Measurements from ENCODE around the gene SMARCAL1.
"Not testable (repeated sequence)": the region's sequence is repeated elsewhere in the genome, so short reads cannot be mapped to it uniquely, and the experiment has no call there.

Gene SMARCAL1

DNA sequence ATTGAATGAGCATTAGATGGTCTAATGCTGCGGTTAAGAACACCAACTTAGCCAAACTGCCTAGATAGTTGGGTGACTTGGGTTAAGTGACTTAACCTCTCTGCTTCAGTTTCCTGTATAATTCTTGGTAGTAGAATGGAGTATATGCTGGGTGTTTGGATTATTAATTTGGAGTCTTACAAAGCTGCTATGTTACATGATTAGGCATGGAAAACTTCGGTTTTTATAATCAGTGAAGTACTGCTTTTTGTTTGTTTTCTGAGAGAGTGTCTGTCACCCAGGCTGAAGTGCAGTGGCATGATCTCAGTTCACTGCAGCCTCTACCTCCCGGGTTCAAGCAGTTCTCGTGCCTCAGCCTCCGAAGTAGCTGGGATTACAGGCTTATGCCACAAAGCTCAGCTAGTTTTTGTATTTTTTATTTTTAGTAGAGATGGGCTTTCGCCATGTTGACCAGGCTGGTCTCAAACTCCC is 90.9 kb downstream of the SMARCAL1 start:
- no peak for DNase-seq

DNA sequence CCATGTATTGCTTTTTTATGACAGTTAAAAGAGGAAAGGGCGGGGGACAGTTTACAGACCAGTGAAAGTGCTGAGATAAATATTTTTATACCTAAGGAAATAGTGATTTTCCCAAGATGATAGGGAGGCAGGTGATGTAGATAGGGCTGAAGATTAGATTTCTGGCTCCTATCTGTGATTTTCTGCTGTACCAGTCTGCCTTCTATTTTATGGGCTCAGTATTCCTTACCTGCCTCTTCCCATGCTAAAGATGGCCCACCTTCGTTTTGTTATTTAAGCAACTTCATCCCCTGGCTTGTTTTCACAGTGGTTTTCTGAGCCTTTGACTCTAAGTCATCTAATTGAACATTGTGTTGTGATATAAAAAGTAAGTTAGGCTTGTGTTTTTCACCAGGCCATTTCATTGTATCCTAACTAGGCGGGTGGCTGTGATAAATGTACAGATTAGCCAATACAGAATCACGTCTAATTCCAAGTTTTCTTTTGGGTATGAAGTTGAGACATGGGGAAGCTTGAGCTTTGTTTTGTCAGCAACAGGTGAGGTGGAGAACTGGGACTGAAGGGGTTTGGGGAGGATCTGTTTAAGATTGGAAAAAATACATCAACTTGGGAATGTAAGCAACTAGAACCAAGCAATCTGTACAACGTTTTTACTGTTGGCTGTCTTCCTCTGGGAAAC is 91.6 kb downstream of the SMARCAL1 start:
- DNase-seq = no peak

DNA sequence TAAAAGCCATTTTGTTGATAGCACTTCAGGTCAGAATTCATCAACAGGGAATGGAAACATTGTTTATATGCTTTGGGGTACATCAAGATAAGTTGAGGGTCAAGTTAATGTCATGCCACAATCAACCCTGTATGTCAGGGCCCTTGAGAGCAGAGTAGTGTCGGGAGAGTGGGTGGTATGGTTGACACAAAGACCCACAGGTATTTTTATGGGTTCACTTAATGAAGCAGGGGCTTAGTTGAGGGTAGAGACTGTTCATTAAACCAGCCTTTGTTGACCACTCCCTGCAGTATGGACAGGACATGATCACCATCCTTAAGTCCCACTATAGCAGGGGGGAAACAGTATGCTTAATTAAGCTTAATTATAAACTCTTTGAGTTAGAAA is 92.1 kb downstream of the SMARCAL1 start:
- DNase-seq = no peak

DNA sequence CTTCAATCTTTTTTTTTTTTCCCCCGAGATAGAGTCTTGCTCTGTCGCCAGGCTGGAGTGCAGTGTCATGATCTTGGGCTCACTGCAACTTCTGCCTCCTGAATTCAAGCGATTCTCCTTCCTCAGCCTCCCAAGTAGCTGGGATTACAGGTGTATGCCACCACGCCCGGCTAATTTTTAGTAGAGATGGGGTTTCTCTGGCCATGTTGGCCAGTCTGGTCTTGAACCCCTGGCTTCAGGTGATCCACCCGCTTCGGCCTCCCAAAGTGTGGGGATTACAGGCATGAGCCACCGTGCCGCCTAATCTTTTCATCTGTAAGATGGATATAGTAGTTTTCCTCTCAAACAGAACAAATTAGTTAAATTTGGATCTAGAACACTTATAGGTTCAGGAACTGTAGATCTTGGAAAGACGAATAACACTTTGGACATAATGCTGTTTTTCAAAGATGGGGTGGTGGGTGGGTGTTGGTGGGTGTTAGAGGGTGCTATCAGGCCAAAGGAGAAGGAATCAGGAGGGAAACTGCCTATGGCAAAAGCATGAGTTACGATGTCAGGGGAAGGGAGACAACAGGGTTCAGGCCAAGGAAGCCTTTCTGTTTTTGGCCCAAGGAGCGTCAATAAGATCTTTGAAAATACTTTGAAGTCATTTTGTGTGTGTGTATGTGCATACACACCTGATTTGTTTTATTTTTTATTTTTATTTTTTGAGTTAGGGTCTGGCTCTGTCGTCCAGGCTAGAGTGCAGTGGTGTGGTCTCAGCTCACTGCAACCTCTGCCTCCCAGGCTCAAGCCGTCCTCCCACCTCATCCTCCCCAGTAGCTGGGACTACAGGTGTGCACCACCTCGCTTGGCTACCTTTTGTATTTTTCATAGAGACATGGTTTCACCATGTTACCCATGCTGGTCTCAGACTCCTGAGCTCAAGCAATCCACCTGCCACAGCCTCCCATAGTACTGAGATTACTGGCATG is 93.1 kb downstream of the SMARCAL1 start:
- no peak for DNase-seq

DNA sequence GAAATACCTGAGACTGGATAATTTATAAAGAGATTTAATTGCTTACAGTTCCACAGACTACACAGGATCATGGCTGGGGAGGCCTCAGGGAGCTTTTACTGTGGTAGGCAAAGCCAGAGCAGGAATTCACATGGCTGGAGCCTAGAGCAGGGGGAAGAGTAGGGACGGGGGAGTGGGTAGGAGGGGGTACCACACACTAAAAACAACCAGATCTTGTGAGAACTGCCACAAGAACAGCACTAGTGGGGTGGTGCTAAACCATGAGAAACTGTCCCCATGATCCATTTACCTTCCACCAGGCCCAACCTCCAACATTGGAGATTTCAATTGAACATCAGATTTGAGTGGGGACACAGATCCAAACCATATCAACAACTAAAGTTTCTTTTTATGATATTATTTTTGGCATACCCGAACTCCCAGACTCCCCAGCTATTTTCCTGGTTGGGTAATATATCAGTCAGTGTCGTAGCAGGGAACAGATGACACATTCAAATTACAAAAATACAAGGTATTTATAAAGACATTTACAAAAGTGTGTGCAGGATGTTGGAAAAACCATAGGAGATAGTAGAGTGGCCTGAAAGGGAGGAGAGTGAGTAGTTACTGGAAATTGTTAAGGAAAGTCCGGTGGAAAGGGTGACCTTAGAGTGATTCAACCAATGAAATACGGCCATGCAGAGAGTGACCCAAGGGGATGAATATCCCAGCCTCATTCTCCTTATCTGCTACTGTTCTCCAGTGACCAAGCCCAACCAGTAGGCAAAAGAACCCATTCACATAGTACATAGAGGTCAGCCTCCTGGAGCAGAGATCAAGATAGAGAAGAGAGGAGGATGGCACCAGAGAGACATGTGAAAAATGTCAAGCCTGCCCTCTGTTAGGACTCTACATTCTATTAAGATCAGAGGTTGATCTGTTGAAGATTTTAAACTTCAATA is 95.2 kb downstream of the SMARCAL1 start:
- no peak for DNase-seq

DNA sequence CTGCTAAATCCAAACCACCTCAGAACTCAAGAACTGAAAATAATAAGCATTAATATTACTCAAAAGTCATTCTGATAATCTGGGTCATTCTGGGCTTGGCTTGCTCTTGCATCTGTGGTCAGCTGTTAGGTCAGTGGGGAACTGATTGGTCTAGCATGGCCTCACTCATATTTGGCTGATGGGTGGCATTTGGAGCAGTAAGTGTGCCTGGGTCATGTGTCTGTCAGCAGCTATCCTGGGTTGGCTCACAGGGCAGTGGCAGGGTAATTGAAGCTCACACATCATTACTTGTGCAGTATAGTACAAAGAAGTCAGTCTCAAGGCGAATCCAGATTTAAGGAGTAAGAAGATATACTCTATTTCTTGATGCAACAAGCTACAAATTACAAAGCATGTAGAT is 95.9 kb downstream of the SMARCAL1 start:
- DNase-seq = no peak

DNA sequence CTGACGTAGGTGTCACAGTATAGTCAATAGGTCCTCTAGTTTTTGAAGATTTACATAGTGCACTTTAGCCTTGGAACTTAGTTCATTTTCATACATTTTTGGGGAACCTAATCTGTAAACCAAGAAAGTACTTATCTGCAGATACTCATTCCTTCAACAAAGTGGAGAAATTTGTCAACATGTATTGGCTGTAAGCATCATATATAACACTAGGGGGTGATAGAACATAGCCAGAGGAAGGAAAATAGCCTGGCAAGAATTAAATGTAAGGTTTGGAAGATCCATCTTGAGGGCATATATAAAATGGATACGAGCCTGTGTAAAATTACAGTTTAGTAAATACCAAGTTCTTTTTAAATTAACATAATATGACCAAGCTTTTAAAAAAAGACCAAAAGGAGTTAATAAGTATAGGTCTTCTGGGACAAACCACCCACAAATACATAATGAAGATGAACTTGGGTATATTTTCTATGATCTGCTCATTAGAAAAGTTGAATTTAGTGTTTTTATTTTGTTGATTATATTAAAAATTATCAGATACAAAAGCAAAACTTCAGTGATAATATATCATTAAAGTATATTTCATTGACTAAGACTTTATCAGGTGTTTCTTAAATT is 104.6 kb downstream of the SMARCAL1 start:
- DNase-seq = peak; percentile 45

DNA sequence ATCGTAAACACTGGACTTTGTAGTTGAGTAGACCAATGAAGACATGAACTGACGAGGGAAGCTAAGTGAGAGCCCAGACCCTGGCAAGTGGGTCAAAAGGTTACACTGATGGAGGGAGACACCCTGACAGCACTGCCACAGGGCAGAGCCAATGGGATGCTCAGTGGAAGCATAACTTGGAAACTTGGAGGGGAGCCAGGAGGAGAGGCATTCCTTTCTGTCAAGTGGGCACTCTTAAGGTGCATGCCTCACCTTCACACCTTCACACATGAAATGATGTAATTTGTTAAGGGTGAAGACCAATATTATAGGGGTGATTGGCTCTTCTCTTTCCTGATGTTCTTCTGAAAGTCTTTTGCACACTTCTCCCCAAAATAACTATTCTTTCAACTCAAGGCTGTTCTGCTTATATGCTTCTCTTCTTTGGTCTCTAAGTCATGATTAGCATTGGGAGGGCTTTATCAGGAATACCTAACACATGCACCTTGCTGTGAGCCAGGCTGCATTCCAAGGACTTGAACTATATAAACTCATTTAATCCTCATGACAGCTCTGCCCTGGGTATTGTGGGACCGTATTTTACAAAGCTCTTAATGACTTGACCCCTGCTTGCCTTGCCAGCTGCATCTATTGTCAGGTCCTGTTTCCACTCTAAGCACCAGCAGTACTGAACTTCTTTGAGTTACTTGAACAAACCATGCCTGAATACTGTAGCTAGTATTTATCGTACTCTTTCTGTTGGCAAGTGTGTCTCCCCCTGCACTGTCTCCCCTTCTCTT is 105.4 kb downstream of the SMARCAL1 start:
- no peak for DNase-seq

DNA sequence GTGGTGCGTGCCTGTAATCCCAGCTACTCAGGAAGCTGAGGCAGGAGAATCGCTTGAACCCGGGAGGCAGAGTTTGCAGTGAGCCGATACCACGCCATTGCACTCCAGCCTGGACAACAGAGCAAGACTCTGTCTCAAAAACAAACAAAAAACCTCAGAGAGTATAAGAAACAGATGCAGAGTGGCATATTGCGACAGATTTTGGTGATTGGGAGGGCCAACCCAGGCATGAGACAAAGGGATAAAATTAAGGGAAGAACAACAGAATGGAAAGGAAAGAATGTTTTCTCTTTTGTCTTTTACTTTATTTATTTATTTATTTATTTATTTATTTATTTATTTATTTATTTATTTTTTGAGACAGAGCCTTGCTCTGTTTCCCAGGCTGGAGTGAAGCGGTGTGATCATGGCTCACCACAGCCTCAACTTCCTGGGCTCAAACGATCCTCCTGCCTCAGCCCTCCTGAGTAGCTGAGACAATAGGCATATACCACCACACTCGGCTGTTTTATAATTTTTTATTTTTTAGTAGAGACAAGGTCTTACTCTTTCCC is 106.4 kb downstream of the SMARCAL1 start:
- not testable (repeated sequence) for DNase-seq

DNA sequence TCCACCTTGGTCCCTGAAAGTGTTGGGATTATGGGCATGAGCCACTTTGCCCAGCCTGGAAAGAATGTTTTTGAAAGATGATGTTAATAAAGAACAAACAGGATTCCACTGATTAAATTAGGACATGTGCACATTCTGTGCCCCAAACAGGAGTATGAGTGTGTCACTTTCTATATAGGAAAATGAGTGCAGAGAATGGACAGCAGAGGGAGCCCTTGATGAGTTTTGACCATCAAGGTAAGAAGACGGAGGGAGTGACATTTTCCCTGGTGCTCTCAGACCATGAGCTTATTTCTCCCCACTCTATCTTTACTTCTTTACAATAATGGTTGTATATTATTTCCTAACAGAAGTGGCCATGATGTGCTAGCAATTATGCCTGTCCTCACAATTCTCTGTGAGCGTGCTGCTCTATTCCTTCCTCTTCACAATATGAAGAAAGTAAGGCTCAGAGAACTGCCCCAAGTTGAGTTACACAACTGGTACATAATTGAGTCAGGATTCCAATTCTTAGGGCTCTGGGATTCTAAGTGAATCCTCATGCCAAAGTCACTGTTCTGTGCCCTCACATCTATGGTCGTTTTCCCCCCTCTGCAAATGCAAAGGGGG is 107.0 kb downstream of the SMARCAL1 start:
- peak; percentile 58 for DNase-seq

DNA sequence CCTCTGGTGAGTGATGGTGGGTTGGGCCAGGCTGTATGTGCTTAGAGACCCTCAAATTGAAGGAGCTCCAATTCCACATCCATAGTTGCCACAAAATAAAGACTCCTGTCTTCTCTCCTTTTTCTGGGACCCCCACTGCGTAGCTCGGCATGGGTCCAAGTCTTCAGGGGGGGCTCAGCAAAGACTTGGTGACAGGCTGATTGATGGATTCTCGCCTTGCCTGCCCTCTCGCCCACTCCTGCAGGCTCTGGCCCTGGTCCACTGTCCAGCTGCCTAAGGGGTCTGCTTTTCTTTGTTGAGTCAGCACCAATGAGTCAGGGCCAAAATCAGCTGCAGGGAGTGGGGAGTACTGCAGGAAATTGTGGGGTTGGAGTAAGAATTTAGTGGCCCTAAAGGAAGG is 107.8 kb downstream of the SMARCAL1 start:
- no peak for DNase-seq

DNA sequence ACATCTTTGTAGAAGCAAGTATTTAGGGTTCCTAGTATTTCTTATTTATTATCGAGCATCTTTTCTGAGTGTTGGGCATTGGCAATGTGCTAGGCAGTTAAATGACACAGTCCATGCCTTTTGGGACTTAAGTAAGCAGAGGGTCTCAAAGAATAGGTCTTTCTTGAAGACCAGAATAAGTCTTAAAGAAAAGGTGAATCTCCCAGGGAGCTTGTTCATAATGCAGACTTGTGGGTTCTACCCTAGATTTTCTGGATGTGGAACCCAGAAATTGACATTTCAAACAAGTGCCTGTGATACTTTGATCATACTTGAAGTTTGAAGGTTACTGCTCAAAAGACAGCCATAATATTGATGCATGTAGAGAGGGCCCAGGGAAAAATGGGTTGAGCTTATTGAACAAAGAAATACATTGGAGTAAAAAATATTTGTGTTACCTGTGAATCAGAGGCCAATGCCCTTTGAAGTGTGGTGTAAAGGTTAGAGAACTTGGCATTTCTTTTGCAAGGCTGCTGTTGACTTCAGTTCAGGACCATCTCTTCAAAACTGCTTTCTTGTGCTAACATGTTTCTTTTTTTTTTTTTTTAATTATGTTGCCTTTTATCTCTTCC is 110.7 kb downstream of the SMARCAL1 start:
- DNase-seq = no peak

DNA sequence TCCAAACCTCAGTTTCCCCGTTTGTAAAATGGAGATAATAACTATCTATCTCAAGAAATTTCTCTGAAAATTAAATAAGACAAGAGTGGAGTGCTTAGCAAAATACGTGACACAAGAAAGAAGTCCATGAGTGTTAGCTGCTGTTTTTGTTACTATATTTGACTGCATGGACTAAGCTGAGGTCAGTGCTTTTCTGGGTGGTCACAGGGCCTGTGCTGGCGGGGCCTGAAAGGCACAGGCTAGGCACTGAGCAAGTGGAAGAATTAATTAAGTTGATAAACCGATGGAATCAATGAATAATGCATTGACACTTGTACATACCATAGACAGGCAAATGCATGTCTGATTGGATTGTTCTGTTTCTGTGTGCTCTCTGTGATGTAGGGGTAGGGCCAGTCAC is 113.7 kb downstream of the SMARCAL1 start:
- no peak for DNase-seq

DNA sequence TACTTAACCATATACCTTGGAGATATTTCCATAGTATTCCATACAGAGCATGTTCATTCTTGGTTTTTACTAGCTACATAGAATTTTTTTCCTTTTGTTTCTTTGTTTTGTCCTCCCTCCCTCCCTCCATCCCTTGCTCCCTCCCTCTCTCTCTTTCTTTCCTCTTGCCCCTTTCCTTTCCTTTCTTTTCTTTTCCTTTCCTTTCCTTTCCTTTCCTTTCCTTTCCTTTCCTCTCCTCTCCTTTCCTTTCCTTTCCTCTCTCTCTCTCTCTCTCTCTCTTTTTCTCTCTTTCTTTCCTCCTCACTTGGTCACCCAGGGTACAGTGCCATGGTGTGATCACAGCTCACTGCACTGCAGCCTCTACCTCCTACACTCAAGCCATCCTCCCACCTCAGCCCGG is 114.7 kb downstream of the SMARCAL1 start:
- DNase-seq = no peak

DNA sequence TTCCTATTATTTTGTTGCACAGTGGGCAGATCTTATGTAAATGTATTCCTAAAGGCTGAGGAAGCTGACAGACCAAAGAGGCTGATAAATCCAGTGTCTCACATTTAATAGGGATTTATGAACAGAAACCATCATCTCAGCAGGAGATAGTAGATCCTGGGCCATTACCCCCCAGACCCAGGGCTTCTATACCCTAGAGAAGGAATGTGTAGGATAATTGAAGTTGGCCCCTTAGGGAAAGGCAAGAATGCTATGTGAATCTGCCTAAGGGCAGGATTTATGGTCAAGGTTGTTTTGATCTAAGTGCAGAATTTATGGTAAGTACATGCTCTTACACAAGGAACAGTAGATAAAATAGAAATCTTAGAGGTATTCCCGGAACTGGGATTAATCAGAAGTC is 115.3 kb downstream of the SMARCAL1 start:
- DNase-seq = no peak

DNA sequence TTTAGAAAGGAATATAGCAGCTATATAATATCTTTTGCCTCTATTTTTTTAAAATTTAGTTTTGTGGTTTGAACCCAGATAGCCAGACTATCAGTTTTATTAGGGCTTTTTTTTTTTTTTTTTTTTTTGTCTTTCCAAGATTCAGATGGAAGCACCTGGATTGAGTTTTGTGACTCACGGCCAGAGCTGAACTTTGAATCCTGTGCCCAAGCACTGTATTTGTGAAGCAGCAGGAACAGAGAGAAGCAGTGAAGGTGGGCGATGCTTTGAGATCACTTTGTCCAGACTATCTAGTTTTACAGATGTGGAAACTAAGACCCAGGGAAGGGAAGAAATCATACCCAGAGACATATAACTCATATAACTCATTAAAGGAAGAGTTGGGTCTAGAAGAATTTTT is 120.3 kb downstream of the SMARCAL1 start:
- DNase-seq = no peak

Data from DMS 273 treated with DMSO at 0.1 percent for 48 hours (cell line).